Measurements from ENCODE around the gene HIP1. TPM values are rescaled to one million over a fixed set of nuclear protein-coding genes. Genes with fewer than 3 reads are reported as not detected.

HIP1 gene
- total and polyA plus RNA-seq, 8 donors, result 3.6 to 14.8 (median 5.2) TPM

GRCh38 chr7:75660566-75661215 lies 78.0 kb downstream of the HIP1 start:
- ATAC-seq (no peak), FAIRE-seq (no peak), DNase-seq (peak in 1 of 6 donors; percentile 5)
- no peaks in the 10 kb centered on the region for H3K9me3 ChIP-seq
- intact Hi-C loops (cut with DNase I), result no loop called here
- H3K36me3 ChIP-seq, result no peaks in the 10 kb centered on the region
- no peak for TF ChIP-seq CTCF (IDR thresholded peaks at IDR 0.05)
- H3K27me3 ChIP-seq, result no peaks in the 10 kb centered on the region
- H3K4me1 ChIP-seq, result no peaks in the 10 kb centered on the region
- no peak overlapping the region for H3K4me3 ChIP-seq
- WGBS, 2 donors, result 78 to 80% methylated on average over 13 of the region's 13 CpGs
- no peak overlapping the region for H3K27ac ChIP-seq

- H3K4me1 ChIP-seq, result no peaks in the 10 kb centered on the region
- H3K9me3 ChIP-seq, result no peaks in the 10 kb centered on the region
- DNase-seq (no peak), FAIRE-seq (no peak), ATAC-seq (no peak)
- TF ChIP-seq CTCF (IDR thresholded peaks at IDR 0.05), result no peak
- H3K36me3 ChIP-seq, result no peaks in the 10 kb centered on the region
- H3K4me3 ChIP-seq, result no peak overlapping the region
- no peaks in the 10 kb centered on the region for H3K27me3 ChIP-seq
- H3K27ac ChIP-seq, result no peak overlapping the region
- WGBS, 2 donors, result 91% methylated on average over 4 of the region's 4 CpGs
- intact Hi-C loops (cut with DNase I), result no loop called here
These were observed 79.9 kb downstream of the HIP1 start for GRCh38 chr7:75658802-75659201.

- FAIRE-seq (no peak), DNase-seq (peak in 1 of 6 donors; percentile 5), ATAC-seq (no peak)
- Histone ChIP-seq H3K27me3 (no peaks in the 10 kb centered on the region), H3K4me3 (no peak overlapping the region), H3K27ac (no peak overlapping the region), H3K9me3 (no peaks in the 10 kb centered on the region), H3K36me3 (no peaks in the 10 kb centered on the region), H3K4me1 (no peaks in the 10 kb centered on the region)
- no peak for TF ChIP-seq CTCF (IDR thresholded peaks at IDR 0.05)
- WGBS, 2 donors, result 88 to 92% methylated on average over 10 of the region's 10 CpGs
- intact Hi-C loops (cut with DNase I), result no loop called here
These were observed 80.4 kb downstream of the HIP1 start for GRCh38 chr7:75658369-75658768.

GRCh38 chr7:75657866-75658265 lies 80.9 kb downstream of the HIP1 start:
- Histone ChIP-seq H3K9me3 (no peaks in the 10 kb centered on the region), H3K4me3 (no peak overlapping the region), H3K27me3 (no peaks in the 10 kb centered on the region), H3K27ac (no peak overlapping the region), H3K4me1 (no peaks in the 10 kb centered on the region), H3K36me3 (no peaks in the 10 kb centered on the region)
- no peak for ATAC-seq
- TF ChIP-seq CTCF (IDR thresholded peaks at IDR 0.05), result no peak
- intact Hi-C loops (cut with DNase I), result no loop called here
- DNase-seq, result no peak
- no peak for FAIRE-seq
- 87 to 92% methylated on average over 6 of the region's 6 CpGs for WGBS, 2 donors

GRCh38 chr7:75656740-75657139 lies 82.0 kb downstream of the HIP1 start:
- Histone ChIP-seq H3K9me3 (no peaks in the 10 kb centered on the region), H3K27ac (no peak overlapping the region), H3K4me3 (no peak overlapping the region), H3K4me1 (no peaks in the 10 kb centered on the region), H3K27me3 (no peaks in the 10 kb centered on the region), H3K36me3 (no peaks in the 10 kb centered on the region)
- FAIRE-seq (no peak), DNase-seq (peak in 1 of 6 donors; percentile 4), ATAC-seq (no peak)
- WGBS, 2 donors, result 74 to 75% methylated on average over 7 of the region's 7 CpGs
- no peak for TF ChIP-seq CTCF (IDR thresholded peaks at IDR 0.05)
- intact Hi-C loops (cut with DNase I), result no loop called here

Measured in pancreas (tissue), 10 donors.